OCI-LY1 (cell line): ENCODE results near the gene SPTLC3.

Experiments
- H2AFZ ChIP-seq: fragments of 200-600 bp; sonication (generic), shearing (Covaris generic); 2 replicates; pipeline ENCODE4 v1.6.0; 2014; ENCODE audit warnings: antibody characterized with exemption, mild to moderate bottlenecking, low read length
- H3F3A ChIP-seq: fragments of 200-600 bp; sonication (generic), shearing (Covaris generic); 2 replicates; pipeline ENCODE4 v1.6.0; 2014; ENCODE audit warnings: mild to moderate bottlenecking, antibody characterized with exemption, low read length, moderate library complexity; ENCODE audit not compliant: insufficient read depth
- H3K27ac ChIP-seq: fragments of 200-600 bp; sonication (generic); 2 replicates; pipeline ENCODE4 v1.5.1; 2014; ENCODE audit warnings: low read length, mixed run types, mild to moderate bottlenecking, low read depth; ENCODE audit not compliant: poor library complexity, severe bottlenecking
- H3K27me3 ChIP-seq: fragments of 200-600 bp; sonication (generic); 2 replicates; pipeline ENCODE4 v1.6.0; 2014; ENCODE audit warnings: antibody characterized with exemption, mild to moderate bottlenecking, low read length, moderate library complexity; ENCODE audit not compliant: insufficient read depth
- H3K36me3 ChIP-seq: fragments of 200-600 bp; sonication (generic); 2 replicates; pipeline ENCODE4 v1.6.1; 2014; ENCODE audit warnings: mild to moderate bottlenecking, antibody characterized with exemption, low read length, moderate library complexity, mixed read lengths; ENCODE audit not compliant: insufficient read depth
- H3K4me1 ChIP-seq: fragments of 200-600 bp; sonication (generic); 2 replicates; pipeline ENCODE4 v1.5.1; 2014; ENCODE audit warnings: mild to moderate bottlenecking, low read length, moderate library complexity; ENCODE audit not compliant: insufficient read depth, severe bottlenecking
- H3K4me2 ChIP-seq: fragments of 200-600 bp; sonication (generic), shearing (Covaris generic); 2 replicates; pipeline ENCODE4 v1.6.1; 2014; ENCODE audit warnings: low read length
- H3K4me3 ChIP-seq: fragments of 200-600 bp; sonication (generic); 2 replicates; pipeline ENCODE4 v1.5.1; 2014; ENCODE audit warnings: low read length, low read depth, mild to moderate bottlenecking, mixed read lengths; ENCODE audit not compliant: poor library complexity, severe bottlenecking
- H3K79me2 ChIP-seq: fragments of 200-600 bp; shearing (Covaris generic); 2 replicates; pipeline ENCODE4 v1.6.1; 2016; ENCODE audit warnings: mixed run types, low read length, mixed read lengths; ENCODE audit not compliant: insufficient read depth
- H3K9ac ChIP-seq: fragments of 200-600 bp; sonication (generic), shearing (Covaris generic); 2 replicates; pipeline ENCODE4 v1.6.1; 2014; ENCODE audit warnings: mild to moderate bottlenecking, low read length, mixed read lengths
- H3K9me2 ChIP-seq: fragments of 200-600 bp; sonication (generic), shearing (Covaris generic); 2 replicates; pipeline ENCODE4 v1.6.1; 2014; ENCODE audit warnings: low read depth, mild to moderate bottlenecking, low read length, mixed read lengths
- H3K9me3 ChIP-seq: fragments of 200-600 bp; shearing (Covaris generic); 2 replicates; pipeline ENCODE4 v1.6.1; 2014; ENCODE audit warnings: low read length, mixed read lengths
- H4K20me1 ChIP-seq: fragments of 200-600 bp; sonication (generic), shearing (Covaris generic); 2 replicates; pipeline ENCODE4 v1.6.0; 2016; ENCODE audit warnings: mild to moderate bottlenecking, low read length; ENCODE audit not compliant: insufficient read depth
- CTCF ChIP-seq: fragments of 200-600 bp; sonication (generic), shearing (Covaris generic); IDR thresholded peaks from 2 replicates; pipeline ENCODE4 v1.5.1; 2017; ENCODE audit warnings: mild to moderate bottlenecking, antibody characterized with exemption, low read length, moderate library complexity, mixed read lengths
- EZH2 ChIP-seq: fragments of 200-600 bp; sonication (generic), shearing (Covaris generic); IDR thresholded peaks from 2 replicates; pipeline ENCODE4 v1.8.0; 2017; ENCODE audit warnings: borderline replicate concordance, mixed run types, mild to moderate bottlenecking, antibody characterized with exemption, low read length, moderate library complexity, mixed read lengths

The SPTLC3 gene

GRCh38 chr20:13205848-13206434 lies 197.2 kb downstream of the SPTLC3 start:
- Histone ChIP-seq H3K27ac (no peak overlapping the region), H3K9me3 (no peaks in the 10 kb centered on the region), H2AFZ (no peak overlapping the region), H3K9me2 (no peaks in the 10 kb centered on the region), H3K79me2 (no peaks in the 10 kb centered on the region), H3K36me3 (no peaks in the 10 kb centered on the region), H4K20me1 (no peaks in the 10 kb centered on the region), H3K9ac (no peak overlapping the region), H3K27me3 (no peaks in the 10 kb centered on the region), H3K4me1 (no peaks in the 10 kb centered on the region), H3F3A (no peaks in the 10 kb centered on the region), H3K4me3 (no peak overlapping the region), H3K4me2 (no peak overlapping the region)
- TF ChIP-seq CTCF (no peak), EZH2 (no peak)

GRCh38 chr20:13207016-13207415 lies 198.2 kb downstream of the SPTLC3 start:
- Histone ChIP-seq H3K4me1 (no peaks in the 10 kb centered on the region), H3K9ac (no peak overlapping the region), H3K4me3 (no peak overlapping the region), H3K4me2 (no peak overlapping the region), H3K36me3 (no peaks in the 10 kb centered on the region), H3F3A (no peaks in the 10 kb centered on the region), H3K27me3 (no peaks in the 10 kb centered on the region), H3K9me3 (no peaks in the 10 kb centered on the region), H3K9me2 (no peaks in the 10 kb centered on the region), H3K27ac (no peak overlapping the region), H4K20me1 (no peaks in the 10 kb centered on the region), H2AFZ (no peak overlapping the region), H3K79me2 (no peaks in the 10 kb centered on the region)
- no peak for TF ChIP-seq EZH2
- no peak for TF ChIP-seq CTCF

- H3K9ac ChIP-seq, result no peak overlapping the region
- no peak overlapping the region for H2AFZ ChIP-seq
- H3K36me3 ChIP-seq, result no peaks in the 10 kb centered on the region
- H3F3A ChIP-seq, result no peaks in the 10 kb centered on the region
- H3K9me3 ChIP-seq, result no peaks in the 10 kb centered on the region
- H3K27ac ChIP-seq, result no peak overlapping the region
- no peak overlapping the region for H3K4me3 ChIP-seq
- no peak overlapping the region for H3K4me2 ChIP-seq
- no peak for TF ChIP-seq EZH2
- TF ChIP-seq CTCF, result no peak
- no peaks in the 10 kb centered on the region for H3K9me2 ChIP-seq
- no peaks in the 10 kb centered on the region for H4K20me1 ChIP-seq
- H3K79me2 ChIP-seq, result no peaks in the 10 kb centered on the region
- H3K4me1 ChIP-seq, result no peaks in the 10 kb centered on the region
- H3K27me3 ChIP-seq, result 0 out of 2 replicates have a peak, but pooled peaks cover 3% of the 10 kb centered on the region
Observed at GRCh38 chr20:13211956-13212618, 203.3 kb downstream of the SPTLC3 start.
